Testis (tissue), 2 donors: Measurements from ENCODE around the gene RPA1.

Source experiments
- POLR2A ChIP-seq: fragments of 450-650 bp; IDR thresholded peaks from one replicate; pipeline ENCODE4 v1.6.1; 2017; ENCODE audit warnings: antibody characterized with exemption, mild to moderate bottlenecking, moderate library complexity
- TF ChIP-seq, protein P1 (sequence below), 3 experiments: fragments of 450-650 bp in 2 of 3; fragments of 200-600 bp in 1 of 3; sonication (generic) in 1 of 3; IDR thresholded peaks; one replicate each; pipeline ENCODE4 v1.5.1; 2016 to 2019; ENCODE audit warnings: antibody characterized with exemption in 3 of 3, mild to moderate bottlenecking in 2 of 3, moderate library complexity in 1 of 3

DNA sequence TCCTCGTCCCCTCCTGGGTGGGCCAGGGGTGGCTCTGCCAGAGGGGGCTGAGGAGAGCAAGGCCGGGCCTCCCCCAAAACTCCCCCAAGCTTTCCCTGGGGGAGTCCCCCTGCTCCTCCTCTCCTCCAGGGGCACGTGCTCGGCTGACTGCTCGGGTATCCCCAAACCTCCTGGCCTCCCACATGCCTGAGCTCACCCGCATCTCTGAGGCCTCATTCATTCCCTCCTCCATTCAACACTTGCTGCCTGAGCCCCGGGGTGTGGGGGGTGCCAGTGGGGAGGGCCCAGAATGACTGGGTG lies 112.2 kb downstream of the RPA1 start:
- TF ChIP-seq, protein P1, sequence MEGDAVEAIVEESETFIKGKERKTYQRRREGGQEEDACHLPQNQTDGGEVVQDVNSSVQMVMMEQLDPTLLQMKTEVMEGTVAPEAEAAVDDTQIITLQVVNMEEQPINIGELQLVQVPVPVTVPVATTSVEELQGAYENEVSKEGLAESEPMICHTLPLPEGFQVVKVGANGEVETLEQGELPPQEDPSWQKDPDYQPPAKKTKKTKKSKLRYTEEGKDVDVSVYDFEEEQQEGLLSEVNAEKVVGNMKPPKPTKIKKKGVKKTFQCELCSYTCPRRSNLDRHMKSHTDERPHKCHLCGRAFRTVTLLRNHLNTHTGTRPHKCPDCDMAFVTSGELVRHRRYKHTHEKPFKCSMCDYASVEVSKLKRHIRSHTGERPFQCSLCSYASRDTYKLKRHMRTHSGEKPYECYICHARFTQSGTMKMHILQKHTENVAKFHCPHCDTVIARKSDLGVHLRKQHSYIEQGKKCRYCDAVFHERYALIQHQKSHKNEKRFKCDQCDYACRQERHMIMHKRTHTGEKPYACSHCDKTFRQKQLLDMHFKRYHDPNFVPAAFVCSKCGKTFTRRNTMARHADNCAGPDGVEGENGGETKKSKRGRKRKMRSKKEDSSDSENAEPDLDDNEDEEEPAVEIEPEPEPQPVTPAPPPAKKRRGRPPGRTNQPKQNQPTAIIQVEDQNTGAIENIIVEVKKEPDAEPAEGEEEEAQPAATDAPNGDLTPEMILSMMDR (IDR thresholded peaks at IDR 0.05): no peak
- no peak for TF ChIP-seq POLR2A
